GM12878 (cell line): Measurements from ENCODE around the gene MYRFL. TPM values are rescaled to one million over a fixed set of nuclear protein-coding genes. Genes with fewer than 3 reads are reported as not detected.

Experiments
- ATAC-seq: fragments of 200-7000 bp; cut with Tn5 transposase; 3 replicates; pipeline ENCODE4 v1.9.1; 2020; ENCODE audit warnings: mild to moderate bottlenecking, moderate library complexity
- BruUV-seq: library from RNA; stranded (reverse); fragments of 400-500 nt; replicated peaks from 2 replicates; lab custom pipeline; 2021; lab: Mats Ljungman, UMichigan
- CTCF ChIA-PET: fragments of 300-600 bp; sonication (Branson Sonifier 250); formaldehyde crosslinking; extraction: SDS; loops from one replicate; lab custom pipeline; 2021; ENCODE audit warnings: inconsistent platforms; lab: Yijun Ruan, JAX
- POLR2A ChIA-PET: fragments of 350-600 bp; formaldehyde crosslinking; extraction: SDS; loops from one replicate; lab custom pipeline; 2021; ENCODE audit warnings: inconsistent platforms; lab: Charles Lee
- RAD21 ChIA-PET: fragments of 300-600 bp; sonication (Branson Sonifier 250); formaldehyde crosslinking; loops from one replicate; lab custom pipeline; 2023; ENCODE audit warnings: antibody characterized with exemption; ENCODE audit not compliant: unreplicated experiment; lab: Charles Lee
- SMC1A ChIA-PET: fragments of 300-600 bp; sonication (Branson Sonifier 250); formaldehyde crosslinking; loops from one replicate; lab custom pipeline; 2023; ENCODE audit not compliant: unreplicated experiment, uncharacterized antibody; lab: Charles Lee
- DNase-seq: peaks from one replicate; pipeline ENCODE4 v3.0.0-alpha.2; 2011; ENCODE audit warnings: low read depth, low spot score
- FAIRE-seq: peaks from 3 replicates; lab custom pipeline; 2011; peaks lifted over from hg19 to GRCh38; lab: Jason Lieb, UNC
- H2AFZ ChIP-seq: 2 replicates; pipeline ENCODE4 v1.6.0; 2011; ENCODE audit warnings: low read depth, low read length, control low read depth; ENCODE audit not compliant: control insufficient read depth
- H3K27ac ChIP-seq: 2 replicates; pipeline ENCODE4 v1.5.1; 2011; ENCODE audit warnings: control low read depth; ENCODE audit not compliant: control insufficient read depth, insufficient read depth
- H3K27me3 ChIP-seq, 2 experiments: replicated peaks in 1 of 2; 2 replicates each; pipeline versions ENCODE4 v1.6.0 to v1.6.1; 2011; ENCODE audit warnings: low read length in 1 of 2; ENCODE audit not compliant: control insufficient read depth in 2 of 2, insufficient read depth in 2 of 2
- H3K36me3 ChIP-seq, 2 experiments: 2 replicates each; pipeline ENCODE4 v1.5.1; 2011; ENCODE audit warnings: low read length in 1 of 2; ENCODE audit not compliant: control insufficient read depth in 2 of 2, insufficient read depth in 2 of 2
- H3K4me1 ChIP-seq: 2 replicates; pipeline ENCODE4 v1.6.1; 2011; ENCODE audit warnings: mild to moderate bottlenecking, low read length, moderate library complexity, mixed read lengths; ENCODE audit not compliant: control insufficient read depth, insufficient read depth
- H3K4me2 ChIP-seq: 2 replicates; pipeline ENCODE4 v1.6.0; 2011; ENCODE audit warnings: control low read depth; ENCODE audit not compliant: control insufficient read depth, insufficient read depth
- H3K4me3 ChIP-seq: fragments of 200-600 bp; sonication (generic); 2 replicates; pipeline ENCODE4 v1.5.1; 2016
- H3K79me2 ChIP-seq: 2 replicates; pipeline ENCODE4 v1.6.0; 2011; ENCODE audit warnings: low read length; ENCODE audit not compliant: control insufficient read depth, insufficient read depth
- H3K9ac ChIP-seq: 2 replicates; pipeline ENCODE4 v1.8.0; 2011; ENCODE audit warnings: low read length, control low read depth, mixed read lengths; ENCODE audit not compliant: control insufficient read depth, insufficient read depth
- H3K9me3 ChIP-seq: replicated peaks from 3 replicates; pipeline ENCODE4 v1.5.1; 2011; ENCODE audit warnings: mild to moderate bottlenecking, low read length; ENCODE audit not compliant: control insufficient read depth, insufficient read depth
- H4K20me1 ChIP-seq: 2 replicates; pipeline ENCODE4 v1.6.0; 2011; ENCODE audit not compliant: control insufficient read depth, insufficient read depth
- BACH1 ChIP-seq: fragments of 450-650 bp; IDR thresholded peaks from 2 replicates; pipeline ENCODE4 v1.6.1; 2017; ENCODE audit warnings: mild to moderate bottlenecking, borderline replicate concordance
- CHD4 ChIP-seq: fragments of 200-600 bp; sonication (generic); IDR thresholded peaks from 2 replicates; pipeline ENCODE4 v1.6.1; 2016; ENCODE audit warnings: mild to moderate bottlenecking
- GABPA ChIP-seq: IDR thresholded peaks from 2 replicates; pipeline ENCODE4 v1.6.1; 2014; ENCODE audit warnings: antibody characterized with exemption, low read depth, mild to moderate bottlenecking, inconsistent platforms
- HDAC2 ChIP-seq: fragments of 200-600 bp; sonication (generic); IDR thresholded peaks from 2 replicates; pipeline ENCODE4 v1.6.1; 2017
- NR2C2 ChIP-seq: IDR thresholded peaks from 2 replicates; pipeline ENCODE4 v1.6.1; 2011; ENCODE audit warnings: borderline replicate concordance, low read depth; ENCODE audit not compliant: control insufficient read depth, insufficient read length
- ZNF274 ChIP-seq: IDR thresholded peaks from one replicate; pipeline ENCODE4 v1.8.0; 2011; ENCODE audit not compliant: insufficient read length, insufficient read depth
- WGBS: methylation state at CpG from one replicate; pipeline ENCODE4 v1.1.6; 2016; ENCODE audit warnings: low lambda C conversion rate; ENCODE audit not compliant: insufficient replicate concordance, insufficient coverage; ENCODE audit errors: missing lambda C conversion rate; 5-methylcytosine and 5-hydroxymethylcytosine counted together
- in situ Hi-C: fragments of 300-500 bp; cut with MboI; formaldehyde crosslinking; loops from 9 replicates; pipeline ENCODE4 v1.14.3; 2018; ENCODE audit warnings: mixed read lengths
- intact Hi-C: fragments of 100-400 bp; cut with micrococcal nuclease; formaldehyde crosslinking; loops from one replicate; pipeline ENCODE4 v1.14.2; 2022; ENCODE audit not compliant: unreplicated experiment
- polyA plus RNA-seq, 11 experiments: library from polyadenylated mRNA; depleted of rRNA in 4 of 11; unstranded in 6 of 11; stranded (reverse) in 5 of 11; fragments of >200 nt; fragmentation: Nextera tagmentation in 4 of 11; fragmentation: Illumina TruSeq in 1 of 11; extraction: Ambion mirVana in 4 of 11; extraction: Trizol in 1 of 11; gene quantifications; 1 replicate in 1 of 11; 2 replicates in 10 of 11; pipeline versions ENCODE4 v1.2.1 to v1.2.3, GENCODE V29; 2011 to 2016; ENCODE audit warnings: inconsistent platforms in 2 of 11, missing spikeins in 2 of 11, low read depth in 1 of 11
- total RNA-seq, 4 experiments: library from RNA; depleted of rRNA in 3 of 4; stranded (reverse); fragments of >200 nt in 3 of 4; fragmentation: Illumina TruSeq in 1 of 4; extraction: Trizol in 1 of 4; gene quantifications; 2 replicates each; pipeline versions ENCODE4 v1.2.1 to v1.2.3, GENCODE V29; 2013 to 2021
- TF ChIP-seq, protein P1 (sequence below): IDR thresholded peaks from 2 replicates; pipeline ENCODE4 v1.6.1; 2011; ENCODE audit warnings: mild to moderate bottlenecking, low read depth, low read length, moderate library complexity; ENCODE audit not compliant: insufficient replicate concordance
- TF ChIP-seq, protein P2 (sequence below): IDR thresholded peaks from 2 replicates; pipeline ENCODE4 v1.6.1; 2012; ENCODE audit warnings: improper control_type of control experiment, low read depth, low read length; ENCODE audit not compliant: insufficient replicate concordance

The MYRFL gene
- total and polyA plus RNA-seq, 10 of the 15 experiments (the other 5 are each of a cell fraction or from before 2014, with no cell fraction given): 0.24 to 1.8 (median 0.64) TPM

DNA sequence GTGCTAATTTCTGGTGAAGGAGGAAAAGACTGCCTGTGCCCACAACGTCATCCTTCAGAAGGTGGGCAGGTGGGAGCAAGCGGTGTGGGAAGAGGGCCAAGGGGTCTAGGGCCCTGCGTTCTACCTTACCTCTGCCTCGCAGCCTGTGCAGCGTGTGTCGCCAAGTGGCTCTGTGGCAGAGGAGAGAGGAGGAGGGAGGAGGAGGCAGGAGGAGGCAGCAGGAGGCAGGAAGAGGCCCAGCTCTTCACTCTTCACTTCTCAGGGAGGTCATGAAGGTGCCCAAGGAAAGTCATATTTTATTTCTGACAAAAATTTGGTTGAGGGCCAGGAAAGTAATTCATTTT lies 177.9 kb downstream of the MYRFL start:
- DNase-seq: no peak
- no peak for TF ChIP-seq BACH1
- TF ChIP-seq, protein P1, sequence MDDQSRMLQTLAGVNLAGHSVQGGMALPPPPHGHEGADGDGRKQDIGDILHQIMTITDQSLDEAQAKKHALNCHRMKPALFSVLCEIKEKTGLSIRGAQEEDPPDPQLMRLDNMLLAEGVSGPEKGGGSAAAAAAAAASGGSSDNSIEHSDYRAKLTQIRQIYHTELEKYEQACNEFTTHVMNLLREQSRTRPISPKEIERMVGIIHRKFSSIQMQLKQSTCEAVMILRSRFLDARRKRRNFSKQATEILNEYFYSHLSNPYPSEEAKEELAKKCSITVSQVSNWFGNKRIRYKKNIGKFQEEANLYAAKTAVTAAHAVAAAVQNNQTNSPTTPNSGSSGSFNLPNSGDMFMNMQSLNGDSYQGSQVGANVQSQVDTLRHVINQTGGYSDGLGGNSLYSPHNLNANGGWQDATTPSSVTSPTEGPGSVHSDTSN: no peak
- TF ChIP-seq ZNF274: no peak
- TF ChIP-seq GABPA: no peak
- TF ChIP-seq HDAC2: no peak
- TF ChIP-seq, protein P2, sequence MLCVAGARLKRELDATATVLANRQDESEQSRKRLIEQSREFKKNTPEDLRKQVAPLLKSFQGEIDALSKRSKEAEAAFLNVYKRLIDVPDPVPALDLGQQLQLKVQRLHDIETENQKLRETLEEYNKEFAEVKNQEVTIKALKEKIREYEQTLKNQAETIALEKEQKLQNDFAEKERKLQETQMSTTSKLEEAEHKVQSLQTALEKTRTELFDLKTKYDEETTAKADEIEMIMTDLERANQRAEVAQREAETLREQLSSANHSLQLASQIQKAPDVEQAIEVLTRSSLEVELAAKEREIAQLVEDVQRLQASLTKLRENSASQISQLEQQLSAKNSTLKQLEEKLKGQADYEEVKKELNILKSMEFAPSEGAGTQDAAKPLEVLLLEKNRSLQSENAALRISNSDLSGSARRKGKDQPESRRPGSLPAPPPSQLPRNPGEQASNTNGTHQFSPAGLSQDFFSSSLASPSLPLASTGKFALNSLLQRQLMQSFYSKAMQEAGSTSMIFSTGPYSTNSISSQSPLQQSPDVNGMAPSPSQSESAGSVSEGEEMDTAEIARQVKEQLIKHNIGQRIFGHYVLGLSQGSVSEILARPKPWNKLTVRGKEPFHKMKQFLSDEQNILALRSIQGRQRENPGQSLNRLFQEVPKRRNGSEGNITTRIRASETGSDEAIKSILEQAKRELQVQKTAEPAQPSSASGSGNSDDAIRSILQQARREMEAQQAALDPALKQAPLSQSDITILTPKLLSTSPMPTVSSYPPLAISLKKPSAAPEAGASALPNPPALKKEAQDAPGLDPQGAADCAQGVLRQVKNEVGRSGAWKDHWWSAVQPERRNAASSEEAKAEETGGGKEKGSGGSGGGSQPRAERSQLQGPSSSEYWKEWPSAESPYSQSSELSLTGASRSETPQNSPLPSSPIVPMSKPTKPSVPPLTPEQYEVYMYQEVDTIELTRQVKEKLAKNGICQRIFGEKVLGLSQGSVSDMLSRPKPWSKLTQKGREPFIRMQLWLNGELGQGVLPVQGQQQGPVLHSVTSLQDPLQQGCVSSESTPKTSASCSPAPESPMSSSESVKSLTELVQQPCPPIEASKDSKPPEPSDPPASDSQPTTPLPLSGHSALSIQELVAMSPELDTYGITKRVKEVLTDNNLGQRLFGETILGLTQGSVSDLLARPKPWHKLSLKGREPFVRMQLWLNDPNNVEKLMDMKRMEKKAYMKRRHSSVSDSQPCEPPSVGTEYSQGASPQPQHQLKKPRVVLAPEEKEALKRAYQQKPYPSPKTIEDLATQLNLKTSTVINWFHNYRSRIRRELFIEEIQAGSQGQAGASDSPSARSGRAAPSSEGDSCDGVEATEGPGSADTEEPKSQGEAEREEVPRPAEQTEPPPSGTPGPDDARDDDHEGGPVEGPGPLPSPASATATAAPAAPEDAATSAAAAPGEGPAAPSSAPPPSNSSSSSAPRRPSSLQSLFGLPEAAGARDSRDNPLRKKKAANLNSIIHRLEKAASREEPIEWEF: no peak
- no peak for TF ChIP-seq CHD4
- no peak for TF ChIP-seq NR2C2
- TF ChIP-seq, all 136 proteins: peak for 0
- Histone ChIP-seq H3K27ac (no peak overlapping the region), H3K27me3 (no peaks in the 10 kb centered on the region), H3K79me2 (no peaks in the 10 kb centered on the region), H3K36me3 (no peaks in the 10 kb centered on the region), H3K9ac (no peak overlapping the region), H3K4me3 (no peak overlapping the region), H3K4me2 (no peak overlapping the region), H3K9me3 (no peaks in the 10 kb centered on the region; the same call in 2 of the 3 replicates), H3K4me1 (no peaks in the 10 kb centered on the region), H4K20me1 (no peaks in the 10 kb centered on the region), H2AFZ (no peak overlapping the region)
- RAD21 ChIA-PET: no interaction called here
- ATAC-seq: no peak
- no TSS peak for BruUV-seq
- in situ Hi-C loops (no loop called here), intact Hi-C loops (no loop called here)
- SMC1A ChIA-PET: no interaction called here
- POLR2A ChIA-PET: no interaction called here
- 71% methylated on average over 6 of the region's 6 CpGs for WGBS
- CTCF ChIA-PET: no interaction called here
- no peak for FAIRE-seq
